Effector CD4-positive, alpha-beta T cell (primary cell): Measurements from ENCODE around the gene ABCC6.
"Not testable (repeated sequence)": the region's sequence is repeated elsewhere in the genome, so short reads cannot be mapped to it uniquely, and the experiment has no call there.

Experiments
- DNase-seq: peaks from one replicate; pipeline ENCODE4 v3.0.0-alpha.2; 2020

Gene ABCC6

DNA sequence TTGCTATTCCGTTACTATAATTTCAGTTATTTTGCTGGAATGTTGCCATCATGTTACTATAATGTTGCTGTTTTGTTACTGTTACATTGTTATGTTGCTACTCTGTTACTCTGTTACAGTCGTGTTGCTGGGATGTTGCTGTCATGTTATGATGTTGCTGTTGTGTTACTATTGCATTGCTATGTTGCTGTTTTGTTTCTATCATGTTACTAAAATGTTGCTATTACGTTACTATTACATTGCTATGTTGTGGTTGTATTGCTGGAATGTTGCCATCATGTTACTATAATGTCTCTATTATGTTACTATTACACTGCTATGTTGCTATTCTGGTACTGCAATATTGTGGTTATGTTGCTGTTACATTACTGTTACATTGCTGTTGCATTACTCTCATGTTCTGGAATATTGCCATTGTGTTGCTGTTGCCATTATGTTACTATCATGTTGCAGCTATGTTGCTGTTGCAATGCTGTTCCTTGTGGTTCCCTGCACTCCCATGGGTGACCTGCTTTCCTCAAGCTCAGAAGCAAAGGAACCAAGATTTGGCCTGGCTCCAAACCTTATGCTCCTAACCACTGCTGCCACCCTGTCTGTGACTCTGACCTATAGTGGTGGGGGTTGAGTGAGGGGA is 64.4 kb downstream of the ABCC6 start:
- no peak for DNase-seq

DNA sequence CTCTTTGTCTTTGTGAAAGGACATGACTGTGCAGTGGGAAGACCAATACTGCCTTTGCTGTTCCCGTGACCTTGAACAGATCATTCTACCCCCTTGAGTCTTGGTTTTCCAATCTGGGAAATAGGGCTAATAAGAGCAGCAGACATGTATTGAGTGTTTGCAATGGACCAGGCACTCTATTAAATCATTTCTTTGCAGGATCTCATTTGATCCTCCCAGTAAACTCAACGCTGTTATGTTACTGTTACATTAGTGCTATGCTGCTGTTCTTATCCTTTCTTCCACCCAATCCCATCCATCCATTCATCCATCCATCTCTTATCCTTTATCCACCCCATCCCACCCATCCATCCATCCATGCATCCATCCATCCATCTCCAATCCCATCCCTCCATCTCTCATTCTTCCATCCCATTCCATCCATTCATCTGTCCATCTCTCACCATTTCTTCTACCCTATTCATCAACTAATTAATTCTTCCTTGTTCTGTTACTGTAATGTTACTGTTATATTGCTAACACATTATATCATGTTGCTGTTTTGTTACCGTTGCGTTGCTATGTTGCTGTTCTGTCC is 65.1 kb downstream of the ABCC6 start:
- no peak for DNase-seq

DNA sequence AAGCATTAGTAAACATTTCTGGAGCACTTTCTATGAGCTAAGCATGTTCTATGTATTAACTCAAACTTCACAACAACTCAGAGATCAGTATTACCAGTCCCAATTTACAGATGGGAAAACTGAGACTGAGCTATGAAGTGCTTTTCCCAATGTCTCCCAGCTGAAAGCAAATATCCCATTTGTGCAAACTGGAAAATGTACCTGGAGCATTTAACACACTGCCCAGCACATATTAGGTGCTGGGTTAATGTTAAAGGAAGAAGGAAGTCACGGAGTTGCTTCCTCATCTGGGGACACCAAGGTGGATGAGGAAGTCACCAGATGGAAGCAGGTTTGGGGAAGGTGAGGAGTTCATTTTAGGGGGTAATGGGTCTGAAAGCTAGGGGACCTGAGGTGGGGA is 66.1 kb downstream of the ABCC6 start:
- no peak for DNase-seq

DNA sequence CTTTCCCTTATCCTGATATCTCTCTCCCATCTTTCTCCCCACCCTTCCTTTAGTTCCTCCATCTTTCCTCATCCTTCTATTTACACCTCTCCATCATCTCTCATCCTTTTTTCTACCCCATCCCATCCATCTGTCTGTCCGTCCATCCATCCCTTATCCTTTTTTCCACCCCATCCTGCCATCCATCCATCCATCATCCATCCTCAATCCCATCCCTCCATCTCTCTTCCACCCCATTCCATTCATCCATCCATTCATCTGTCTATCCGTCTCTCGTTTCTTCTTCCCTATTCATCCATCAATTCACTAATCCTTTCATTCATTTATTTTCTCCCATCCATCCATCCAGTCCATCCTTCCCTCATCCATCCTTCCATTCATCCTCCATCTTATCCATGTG is 68.1 kb downstream of the ABCC6 start:
- no peak for DNase-seq

DNA sequence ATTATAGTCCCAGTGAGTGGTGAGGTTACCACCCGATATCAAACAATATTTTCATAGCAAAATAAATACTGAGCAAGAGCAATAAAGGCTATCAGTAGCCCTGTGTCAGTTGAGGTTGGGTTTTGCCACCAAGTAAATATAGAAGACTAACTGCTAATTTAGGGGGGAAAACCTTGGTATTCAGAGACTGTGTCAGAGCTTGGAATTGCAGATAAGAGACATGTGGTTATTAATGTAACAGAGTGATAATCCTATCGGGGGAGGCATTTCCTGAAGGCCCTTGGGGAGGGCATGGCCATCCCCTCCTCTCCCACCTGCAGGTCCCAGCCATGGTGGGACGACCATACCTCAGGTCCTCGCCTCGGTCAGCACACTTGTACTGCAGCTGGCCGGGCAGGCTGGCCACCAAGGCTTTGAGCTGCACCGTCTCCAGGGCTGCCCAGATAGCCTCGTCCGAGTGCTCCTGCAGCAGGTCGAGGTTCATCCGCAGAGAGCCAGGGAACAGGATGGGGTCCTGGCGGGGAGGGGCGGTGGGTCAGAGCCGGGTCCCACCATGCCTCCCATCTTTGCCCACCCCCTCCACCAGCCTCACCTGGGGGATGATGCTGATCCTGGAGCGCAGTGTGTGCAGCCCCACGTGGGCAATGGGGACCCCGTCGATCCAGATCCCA is 68.9 kb downstream of the ABCC6 start:
- no peak for DNase-seq

DNA sequence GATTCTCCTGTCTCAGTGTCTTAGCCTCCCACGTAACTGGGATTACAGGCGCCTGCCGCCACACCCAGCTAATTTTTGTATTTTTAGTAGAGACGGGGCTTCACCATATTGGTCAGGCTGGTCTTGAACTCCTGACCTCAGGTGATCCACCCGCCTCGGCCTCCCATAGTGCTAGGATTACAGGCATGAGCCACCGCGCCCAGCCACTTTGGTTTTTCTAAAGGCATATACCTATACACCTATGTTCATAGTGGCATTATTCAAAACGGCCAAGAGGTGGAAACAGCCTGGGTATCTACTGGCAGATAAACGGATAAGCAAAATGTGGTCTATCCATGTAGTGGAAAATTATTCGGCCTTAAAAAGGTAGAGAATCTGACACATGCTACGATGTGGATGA is 70.3 kb downstream of the ABCC6 start:
- not testable (repeated sequence) for DNase-seq

DNA sequence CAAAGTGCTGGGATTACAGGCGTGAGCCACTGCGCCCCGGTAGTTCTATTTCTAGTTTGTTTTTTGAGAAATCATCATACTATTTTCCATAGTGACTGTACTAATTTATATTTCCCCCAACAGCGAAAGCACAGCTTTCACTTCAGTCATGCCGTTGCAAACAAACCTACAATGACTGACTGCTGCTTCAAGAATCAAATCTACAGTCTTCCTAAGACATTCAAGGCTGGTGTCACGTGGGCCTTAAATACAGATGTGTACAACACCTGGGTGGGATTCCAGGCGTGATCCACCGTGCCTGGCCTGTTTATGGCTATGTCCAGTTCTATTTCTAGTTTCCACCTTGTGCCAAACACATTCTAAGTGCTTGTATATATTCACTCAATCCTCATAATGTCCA is 72.0 kb downstream of the ABCC6 start:
- no peak for DNase-seq

DNA sequence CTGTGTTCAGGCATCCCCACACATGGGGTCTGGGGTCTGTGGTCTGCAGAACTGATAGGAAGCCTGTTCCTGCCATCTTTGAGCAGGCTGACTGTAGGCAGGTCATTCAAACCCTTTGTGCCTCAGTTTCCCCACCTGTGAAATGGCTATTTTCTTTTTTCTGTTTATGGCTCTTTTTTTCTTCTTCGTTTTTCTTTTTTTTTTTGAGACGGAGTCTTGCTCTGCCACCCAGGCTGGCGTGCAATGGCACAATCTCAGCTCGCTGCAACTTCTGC is 72.5 kb downstream of the ABCC6 start:
- no peak for DNase-seq

DNA sequence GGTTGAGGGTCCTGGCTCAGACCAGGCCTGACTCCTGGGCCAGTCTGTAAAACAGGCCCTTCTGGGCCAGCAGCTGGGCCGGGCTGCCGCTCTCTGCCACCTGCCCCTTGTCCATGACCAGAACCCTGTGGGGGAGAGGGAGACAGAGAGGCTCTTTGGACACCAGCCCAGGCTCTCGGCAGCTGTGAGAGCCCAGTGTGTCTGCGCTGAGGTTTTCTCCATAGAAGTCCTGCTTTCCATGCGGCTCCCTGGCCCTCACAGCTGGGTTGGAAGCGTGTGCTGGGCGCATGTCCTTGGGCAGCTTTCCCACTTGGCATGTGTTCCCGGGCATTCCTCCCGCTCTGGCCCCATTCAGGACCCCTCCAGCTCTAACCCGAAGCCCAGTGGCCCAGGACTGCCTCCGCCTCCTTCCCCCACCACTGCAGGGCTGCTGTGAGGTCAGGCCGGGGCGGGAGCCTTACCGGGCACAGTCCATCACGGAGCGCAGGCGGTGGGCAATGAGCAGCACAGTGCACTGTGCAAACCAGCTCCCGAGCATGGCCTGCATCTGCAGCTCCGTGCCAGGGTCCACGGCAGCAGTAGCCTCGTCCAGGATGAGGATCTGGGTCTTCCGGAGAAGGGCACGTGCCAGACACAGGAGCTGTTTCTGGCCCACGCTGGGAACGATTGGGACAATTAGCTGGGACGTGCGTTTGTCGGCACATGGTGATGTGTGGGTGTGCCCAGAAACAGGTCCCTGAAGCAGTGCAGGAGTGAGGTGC is 73.0 kb downstream of the ABCC6 start:
- no peak for DNase-seq

DNA sequence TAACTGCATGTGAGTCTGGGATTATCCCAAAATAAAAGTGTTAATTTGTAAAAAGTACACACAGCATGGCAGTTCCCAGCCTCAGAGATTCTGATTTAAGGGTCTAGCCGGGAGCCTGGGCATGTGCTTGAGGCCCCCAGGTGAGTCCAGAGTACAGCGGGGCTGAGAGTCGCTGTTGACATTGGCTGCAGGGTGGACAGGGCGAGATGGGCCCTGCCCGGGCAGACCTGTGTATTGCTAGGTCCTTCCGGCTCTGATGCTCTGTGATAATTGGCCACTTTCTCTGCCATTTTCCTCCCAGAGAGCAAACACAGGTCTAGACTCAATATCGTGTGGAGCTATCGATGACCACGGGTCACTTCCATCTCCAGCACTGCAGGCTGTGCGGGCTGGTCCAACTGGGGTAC is 73.6 kb downstream of the ABCC6 start:
- DNase-seq: no peak

DNA sequence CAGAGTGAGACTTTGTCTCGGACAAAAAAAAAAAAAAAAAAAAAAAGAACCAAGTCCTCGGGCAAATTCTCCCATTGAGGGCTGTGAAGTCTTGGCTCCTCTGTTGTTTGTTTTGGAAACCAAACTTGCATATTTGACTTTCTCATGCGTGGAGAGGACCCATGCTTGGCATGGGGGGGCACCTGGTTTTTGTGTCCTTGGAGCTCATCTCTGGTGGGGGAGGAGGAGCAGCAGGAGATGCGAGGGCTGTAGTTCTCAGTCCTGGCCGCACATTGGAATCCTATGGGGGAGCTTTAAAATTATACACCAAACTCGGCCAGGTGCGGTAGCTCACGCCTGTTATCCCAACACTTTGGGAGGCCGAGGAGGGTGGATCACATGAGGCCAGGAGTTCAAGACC is 74.5 kb downstream of the ABCC6 start:
- no peak for DNase-seq

DNA sequence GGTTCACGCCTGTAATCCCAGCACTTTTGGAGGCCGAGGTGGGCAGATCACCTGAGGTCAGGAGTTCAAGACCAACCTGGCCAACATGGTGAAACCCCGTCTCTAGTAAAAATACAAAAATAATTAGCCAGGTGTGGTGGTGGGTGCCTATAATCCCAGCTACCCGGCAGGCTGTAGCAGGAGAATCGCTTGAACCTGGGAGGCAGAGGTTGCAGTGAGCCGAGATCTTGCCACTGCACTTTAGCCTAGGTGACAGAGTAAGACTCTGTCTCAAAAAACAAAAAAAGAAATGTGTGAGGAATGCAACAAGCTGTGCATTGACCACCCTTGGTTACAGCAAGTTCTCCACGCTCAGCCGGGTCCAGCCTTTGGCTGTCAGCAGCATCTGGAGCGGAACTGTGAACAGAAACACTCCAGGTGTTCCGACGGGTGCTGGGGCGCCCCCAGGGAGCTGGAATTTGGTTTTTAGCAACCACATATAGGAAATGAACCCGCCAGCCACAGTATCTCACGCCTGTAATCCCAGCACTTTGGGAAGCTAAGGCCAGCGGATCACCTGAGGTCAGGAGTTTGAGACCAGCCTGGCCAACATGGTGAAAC is 75.2 kb downstream of the ABCC6 start:
- DNase-seq: not testable (repeated sequence)

DNA sequence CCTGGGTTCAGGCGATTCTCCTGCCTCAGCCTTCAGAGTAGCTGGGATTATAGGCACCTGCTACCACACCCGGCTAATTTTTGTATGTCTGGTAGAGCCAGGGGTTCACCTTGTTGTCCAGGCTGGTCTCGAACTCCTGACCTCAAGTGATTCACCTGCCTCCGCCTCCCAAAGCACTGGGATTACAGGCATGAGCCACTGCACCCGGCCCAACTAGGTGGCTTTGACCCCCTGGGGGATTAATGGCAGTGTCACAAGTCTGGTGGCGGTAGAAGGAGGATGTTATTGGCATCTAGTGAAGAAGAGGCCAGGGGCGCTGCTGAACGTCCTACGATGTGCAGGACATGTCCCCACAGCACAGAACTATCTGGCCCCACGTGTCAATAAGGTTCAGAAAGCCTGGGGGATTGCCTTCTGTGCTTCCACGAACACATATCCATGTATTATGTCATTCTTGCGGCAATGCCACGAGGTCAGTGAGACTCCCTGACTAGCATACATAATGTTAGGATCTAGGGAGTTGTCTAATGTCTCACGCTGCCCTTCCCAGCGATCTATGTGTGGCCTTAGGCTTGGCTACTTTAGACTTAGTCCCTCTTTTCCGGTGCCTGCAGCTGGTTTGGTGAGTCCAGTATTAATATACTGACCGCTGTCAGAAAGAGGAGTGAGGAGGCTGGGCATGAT is 75.8 kb downstream of the ABCC6 start:
- no peak for DNase-seq

DNA sequence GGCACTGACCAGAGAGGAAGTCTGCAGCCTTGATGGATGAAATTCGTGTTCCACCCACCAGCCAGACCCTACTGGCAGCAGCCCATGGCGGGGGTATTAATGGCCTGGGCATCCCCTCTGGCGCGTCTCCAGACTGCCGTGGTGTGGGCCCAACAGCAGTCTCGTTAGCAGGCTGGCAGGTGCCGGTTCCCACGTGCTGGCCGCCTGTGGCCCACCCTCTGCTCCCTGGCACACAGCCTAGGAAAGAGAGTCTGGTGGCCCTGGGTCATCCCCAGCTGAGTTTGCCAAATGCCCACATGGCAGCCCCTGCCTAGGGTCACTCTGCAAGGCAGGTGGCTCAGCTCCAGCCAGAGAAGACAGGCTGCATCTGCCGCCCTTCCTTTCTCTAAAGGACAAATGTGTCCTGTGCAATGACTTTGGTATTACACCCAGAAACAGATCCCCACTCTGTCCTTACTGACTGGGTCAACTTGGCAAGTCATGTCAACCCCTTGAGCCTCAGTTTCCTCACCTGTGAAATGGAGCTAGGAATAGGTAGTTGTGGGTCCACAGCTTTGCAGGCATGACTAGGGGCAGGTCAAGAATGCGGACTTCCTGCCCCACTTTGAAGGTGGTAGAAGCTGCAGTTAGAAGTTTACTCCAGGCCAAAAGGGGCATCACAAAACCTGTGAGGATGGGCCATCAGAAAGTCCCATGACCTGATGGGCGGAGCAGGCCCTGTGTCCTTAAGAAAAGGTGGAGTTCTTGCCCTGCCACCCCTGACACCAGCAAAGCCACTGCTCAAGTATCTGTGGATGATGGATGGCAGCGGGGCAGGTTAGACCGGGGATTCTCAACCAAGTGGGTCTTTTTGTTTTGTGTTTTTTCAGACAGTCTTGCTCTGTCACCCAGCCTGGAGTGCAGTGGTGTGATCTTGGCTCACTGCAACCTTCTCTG is 76.6 kb downstream of the ABCC6 start:
- DNase-seq: no peak

DNA sequence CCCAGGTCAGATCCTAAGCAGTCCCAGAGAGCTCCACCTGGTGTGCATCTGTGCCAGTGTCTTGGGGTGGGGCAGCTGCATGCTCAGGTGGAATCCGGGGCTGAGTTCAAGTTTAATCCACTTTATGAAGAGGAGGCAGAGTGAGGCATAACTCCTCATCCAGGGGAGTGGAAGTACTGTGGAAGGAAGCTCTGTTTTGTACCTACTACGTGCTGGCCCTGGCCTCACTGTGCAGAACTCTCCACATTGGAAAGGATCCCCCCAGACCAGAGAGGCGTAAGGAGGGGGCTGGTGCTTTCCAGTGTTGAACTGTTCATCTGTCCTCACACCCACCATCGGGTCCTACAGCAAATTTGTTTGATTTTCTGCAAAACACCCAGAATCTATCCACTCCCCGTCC is 78.0 kb downstream of the ABCC6 start:
- DNase-seq: no peak

DNA sequence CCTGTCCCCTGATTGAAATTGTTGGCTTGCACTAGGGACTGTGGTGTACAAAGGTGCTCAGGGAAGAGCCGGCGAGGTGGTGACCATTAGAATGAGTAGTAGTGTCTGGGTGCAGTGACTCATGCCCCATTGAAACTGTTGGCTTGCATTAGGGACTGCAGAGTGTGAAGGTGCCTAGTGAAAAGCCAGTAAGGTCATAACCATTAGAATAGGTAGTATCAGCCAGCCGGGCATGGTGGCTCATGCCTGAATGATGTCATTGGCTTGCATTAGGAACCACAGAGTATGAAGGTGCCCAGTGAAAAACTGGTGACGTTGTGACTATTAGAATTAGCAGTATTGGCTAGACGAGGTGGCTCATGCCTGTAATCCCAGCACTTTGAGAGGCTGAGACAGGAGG is 78.9 kb downstream of the ABCC6 start:
- no peak for DNase-seq

DNA sequence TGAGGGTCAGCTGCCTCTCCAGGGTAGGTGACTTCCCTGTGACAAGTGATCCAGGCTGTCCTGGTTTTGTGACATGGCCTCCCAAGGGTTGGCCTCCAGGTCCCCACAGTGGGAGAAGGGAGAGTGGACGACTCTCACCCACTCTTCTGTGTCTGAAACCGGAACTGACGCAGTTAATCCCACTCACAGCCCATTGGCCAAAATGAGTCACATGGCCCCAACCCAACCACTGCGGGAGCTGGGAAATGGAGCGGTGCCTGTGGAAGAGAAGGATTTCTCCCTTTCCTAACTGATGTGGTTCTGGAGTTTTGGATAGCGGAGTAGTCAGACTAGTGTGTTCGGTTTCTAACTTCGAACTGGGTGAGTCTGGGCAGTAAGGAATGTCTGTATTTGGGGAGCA is 79.4 kb downstream of the ABCC6 start:
- DNase-seq: no peak

DNA sequence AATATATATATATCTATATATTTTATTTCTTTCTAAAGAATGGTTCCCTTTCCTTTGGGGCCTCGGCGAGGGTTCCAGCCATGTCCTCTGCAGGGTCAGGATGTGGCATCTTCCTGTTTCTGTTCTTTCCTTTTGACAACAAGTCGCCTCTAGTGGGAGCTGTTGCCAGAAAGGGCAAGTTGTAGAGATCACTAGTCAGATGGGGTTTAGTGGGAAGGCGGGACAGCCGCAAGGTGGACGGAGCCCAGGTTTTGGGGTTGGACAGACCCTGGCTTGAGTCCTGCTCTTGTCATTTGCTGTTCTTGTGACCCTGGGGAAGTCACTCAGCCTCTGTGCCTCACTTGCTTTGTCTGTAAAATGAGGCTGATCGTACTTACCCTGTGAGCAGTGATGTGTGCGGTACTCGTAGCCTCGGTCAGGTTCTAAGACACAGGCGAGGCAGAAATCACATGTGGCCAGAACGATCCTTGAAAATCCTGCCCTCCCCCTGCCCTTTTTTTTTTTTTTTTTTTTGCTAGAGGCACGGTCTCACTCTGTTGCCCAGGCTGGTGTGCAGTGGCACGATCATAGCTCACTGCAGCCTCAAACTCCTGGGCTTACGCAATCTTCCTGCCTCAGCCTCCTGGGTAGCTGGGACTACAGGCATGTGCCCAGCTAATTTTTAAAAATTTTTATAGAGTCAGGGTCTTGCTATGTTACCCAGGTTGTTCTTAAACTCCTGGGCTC is 80.1 kb downstream of the ABCC6 start:
- no peak for DNase-seq

DNA sequence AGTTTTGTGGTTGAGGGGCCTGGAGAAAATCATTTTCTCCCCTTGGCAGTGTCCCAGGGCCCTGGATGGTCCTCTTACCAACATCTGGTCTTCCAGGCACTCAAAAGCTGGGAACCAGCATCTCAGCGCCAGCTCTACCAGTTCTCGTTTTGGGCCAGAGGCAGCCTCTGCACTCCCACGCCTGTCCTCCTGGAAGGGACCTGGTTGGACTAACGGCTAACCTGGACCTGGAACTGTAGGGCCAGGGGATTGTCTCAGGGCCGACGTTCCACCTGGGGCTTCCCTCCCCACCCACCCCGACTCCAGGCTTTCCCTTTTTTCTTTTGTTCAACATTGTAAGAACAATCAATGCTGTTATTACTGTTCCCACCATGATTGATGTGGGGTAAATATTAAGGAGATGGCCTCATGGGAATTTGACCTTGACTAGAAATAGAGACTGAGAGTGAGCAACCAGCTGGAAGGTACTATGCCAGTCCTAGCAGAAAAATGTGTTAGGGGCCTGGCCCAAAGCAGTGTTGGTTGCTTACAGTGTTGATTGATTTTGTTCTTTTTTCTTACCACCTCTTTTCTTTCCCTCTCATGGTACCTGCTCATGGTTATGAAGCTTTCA is 81.4 kb downstream of the ABCC6 start:
- DNase-seq: no peak

DNA sequence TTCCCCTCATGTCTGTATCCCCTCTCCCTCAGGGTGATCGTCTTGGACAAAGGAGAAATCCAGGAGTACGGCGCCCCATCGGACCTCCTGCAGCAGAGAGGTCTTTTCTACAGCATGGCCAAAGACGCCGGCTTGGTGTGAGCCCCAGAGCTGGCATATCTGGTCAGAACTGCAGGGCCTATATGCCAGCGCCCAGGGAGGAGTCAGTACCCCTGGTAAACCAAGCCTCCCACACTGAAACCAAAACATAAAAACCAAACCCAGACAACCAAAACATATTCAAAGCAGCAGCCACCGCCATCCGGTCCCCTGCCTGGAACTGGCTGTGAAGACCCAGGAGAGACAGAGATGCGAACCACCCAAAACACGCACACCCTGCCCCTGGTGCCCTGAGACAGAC is 82.2 kb downstream of the ABCC6 start:
- no peak for DNase-seq

DNA sequence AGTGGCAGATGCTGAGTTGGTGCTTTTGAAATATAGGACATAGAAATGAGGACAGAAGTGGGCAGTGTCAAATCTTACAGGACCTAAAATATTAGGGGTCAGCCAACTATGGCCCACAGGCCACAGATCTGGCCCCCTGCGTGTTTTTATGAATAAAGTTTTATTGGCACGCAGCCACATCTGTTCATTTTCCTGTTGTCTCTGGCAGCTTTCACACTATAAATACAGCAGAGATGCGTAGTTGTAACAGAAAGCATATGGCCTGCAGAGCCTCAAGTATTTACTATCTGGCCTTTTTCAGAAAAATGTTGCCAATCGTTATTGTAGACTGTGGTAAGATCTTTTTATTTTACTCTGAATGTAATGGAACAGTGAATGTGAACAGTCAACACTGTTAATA is 82.8 kb downstream of the ABCC6 start:
- DNase-seq: no peak
